Transverse colon (tissue), 4 donors: ENCODE measurements around the gene EPPIN.

Experiments
- EP300 ChIP-seq: sonication (generic); formaldehyde crosslinking; IDR thresholded peaks from one replicate; pipeline ENCODE4 v1.6.1; 2017; ENCODE audit warnings: antibody characterized with exemption, low read depth
- POLR2AphosphoS5 ChIP-seq, 3 donors: sonication (generic); formaldehyde crosslinking; IDR thresholded peaks; one replicate each; pipeline ENCODE4 v1.6.1; 2016; ENCODE audit warnings: antibody characterized with exemption in 3 of 3
- TF ChIP-seq, protein P1 (sequence below), 5 experiments: fragments of 200-600 bp in 3 of 5; fragments of 450-650 bp in 2 of 5; sonication (generic) in 3 of 5; IDR thresholded peaks; 1 replicate in 2 of 5; 2 replicates in 3 of 5; pipeline ENCODE4 v1.5.1; 2016 to 2017; ENCODE audit warnings: antibody characterized with exemption in 5 of 5, inconsistent platforms in 3 of 5, mild to moderate bottlenecking in 2 of 5, moderate library complexity in 1 of 5

DNA sequence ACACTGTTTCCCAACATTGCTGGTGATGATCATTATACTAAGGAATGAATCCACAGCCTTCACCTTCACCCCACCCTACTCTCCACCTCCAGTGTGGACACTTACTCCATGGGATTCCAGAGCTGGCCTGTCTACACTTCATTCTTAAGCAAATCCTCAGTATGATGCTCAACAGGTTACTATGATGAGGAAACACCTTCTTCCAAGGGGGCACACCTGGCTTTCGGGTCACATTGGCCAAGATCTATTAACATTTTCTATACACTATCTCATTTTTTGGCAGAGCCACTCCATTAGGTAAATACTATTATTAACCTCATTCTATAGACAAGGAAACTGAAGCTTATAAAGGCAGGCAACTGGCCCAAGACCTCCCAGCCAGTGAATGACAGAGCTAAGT, 8.0 kb upstream of the EPPIN start:
- TF ChIP-seq, protein P1, sequence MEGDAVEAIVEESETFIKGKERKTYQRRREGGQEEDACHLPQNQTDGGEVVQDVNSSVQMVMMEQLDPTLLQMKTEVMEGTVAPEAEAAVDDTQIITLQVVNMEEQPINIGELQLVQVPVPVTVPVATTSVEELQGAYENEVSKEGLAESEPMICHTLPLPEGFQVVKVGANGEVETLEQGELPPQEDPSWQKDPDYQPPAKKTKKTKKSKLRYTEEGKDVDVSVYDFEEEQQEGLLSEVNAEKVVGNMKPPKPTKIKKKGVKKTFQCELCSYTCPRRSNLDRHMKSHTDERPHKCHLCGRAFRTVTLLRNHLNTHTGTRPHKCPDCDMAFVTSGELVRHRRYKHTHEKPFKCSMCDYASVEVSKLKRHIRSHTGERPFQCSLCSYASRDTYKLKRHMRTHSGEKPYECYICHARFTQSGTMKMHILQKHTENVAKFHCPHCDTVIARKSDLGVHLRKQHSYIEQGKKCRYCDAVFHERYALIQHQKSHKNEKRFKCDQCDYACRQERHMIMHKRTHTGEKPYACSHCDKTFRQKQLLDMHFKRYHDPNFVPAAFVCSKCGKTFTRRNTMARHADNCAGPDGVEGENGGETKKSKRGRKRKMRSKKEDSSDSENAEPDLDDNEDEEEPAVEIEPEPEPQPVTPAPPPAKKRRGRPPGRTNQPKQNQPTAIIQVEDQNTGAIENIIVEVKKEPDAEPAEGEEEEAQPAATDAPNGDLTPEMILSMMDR (IDR thresholded peaks at IDR 0.05): no peak
- TF ChIP-seq EP300 (no peak), POLR2AphosphoS5 (IDR thresholded peaks at IDR 0.05) (no peak)
